ENCODE data around the gene GLDN. TPM values are rescaled to one million over a fixed set of nuclear protein-coding genes. Genes with fewer than 3 reads are reported as not detected.
A peak's percentile ranks its signal among the peaks of the same experiment; 100 is the strongest.
"Not testable (repeated sequence)": the region's sequence is repeated elsewhere in the genome, so short reads cannot be mapped to it uniquely, and the experiment has no call there.

The GLDN gene
- total RNA-seq, 1 donor from 2014 or later: not detected

GRCh38 chr15:51444807-51445206 is 103.4 kb downstream of the GLDN start:
- no peak for DNase-seq (ENCODE audit: low read depth)

GRCh38 chr15:51446029-51446744 is 104.7 kb downstream of the GLDN start:
- not testable (repeated sequence) for DNase-seq (ENCODE audit: low read depth)

GRCh38 chr15:51447855-51448621 is 106.6 kb downstream of the GLDN start:
- DNase-seq (ENCODE audit: low read depth): no peak

GRCh38 chr15:51448622-51449399 is 107.4 kb downstream of the GLDN start:
- no peak for DNase-seq (ENCODE audit: low read depth)

- DNase-seq (ENCODE audit: low read depth): peak; percentile 86
These were observed 108.5 kb downstream of the GLDN start for GRCh38 chr15:51450001-51450400.

Other genes with a start within 250 kb of the GLDN start
- 0.35 and 0.40 TPM in 2 replicates for gene TNFAIP8L3, start 246.7 kb upstream of the GLDN start, total RNA-seq
- not detected in 2 replicates for gene CYP19A1, start 3.1 kb upstream of the GLDN start, total RNA-seq